SW480 (cell line): Measurements from ENCODE around the gene PDZRN3.

Source experiments
- DNase-seq: peaks from one replicate; pipeline ENCODE4 v3.0.0-alpha.2; 2016; ENCODE audit warnings: low spot score

Gene PDZRN3

GRCh38 chr3:73622091-73622805 is 2.5 kb downstream of the PDZRN3 start:
- no peak for DNase-seq

- no peak for DNase-seq
Measured at GRCh38 chr3:73621388-73621787, 3.4 kb downstream of the PDZRN3 start.

GRCh38 chr3:73618461-73618860 is 6.3 kb downstream of the PDZRN3 start:
- no peak for DNase-seq

GRCh38 chr3:73616056-73616455 is 8.7 kb downstream of the PDZRN3 start:
- DNase-seq, result no peak

- no peak for DNase-seq
Measured at GRCh38 chr3:73614419-73614818, 10.3 kb downstream of the PDZRN3 start.

GRCh38 chr3:73611176-73611575 is 13.6 kb downstream of the PDZRN3 start:
- no peak for DNase-seq

GRCh38 chr3:73610493-73610892 is 14.2 kb downstream of the PDZRN3 start:
- no peak for DNase-seq

- no peak for DNase-seq
Measured at GRCh38 chr3:73609655-73610054, 15.1 kb downstream of the PDZRN3 start.

GRCh38 chr3:73609315-73609641 is 15.5 kb downstream of the PDZRN3 start:
- DNase-seq, result no peak

- DNase-seq, result no peak
Measured at GRCh38 chr3:73608456-73609314, 16.1 kb downstream of the PDZRN3 start.

DNA sequence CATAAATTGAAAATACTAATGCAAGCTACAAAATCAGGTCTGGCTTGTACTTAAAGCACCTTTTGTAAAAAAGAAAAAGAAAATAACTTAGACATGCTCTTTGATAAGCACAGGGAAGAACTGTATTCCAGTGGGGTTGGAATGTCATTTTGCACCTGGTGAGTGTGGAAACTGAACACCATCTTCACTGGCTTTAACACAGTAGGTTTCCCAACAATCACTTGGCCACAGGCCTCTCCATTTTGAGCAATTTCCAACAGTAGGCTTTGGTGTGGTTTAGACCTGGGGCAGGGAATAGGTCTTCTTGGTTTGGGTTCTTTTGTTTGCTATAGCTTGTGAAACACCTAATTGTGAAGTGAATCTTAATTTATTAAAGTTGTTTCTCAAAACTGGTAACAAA is 18.9 kb downstream of the PDZRN3 start:
- DNase-seq, result no peak

GRCh38 chr3:73605412-73605811 is 19.3 kb downstream of the PDZRN3 start:
- DNase-seq, result no peak

- no peak for DNase-seq
Measured at GRCh38 chr3:73604451-73604850, 20.3 kb downstream of the PDZRN3 start.

DNA sequence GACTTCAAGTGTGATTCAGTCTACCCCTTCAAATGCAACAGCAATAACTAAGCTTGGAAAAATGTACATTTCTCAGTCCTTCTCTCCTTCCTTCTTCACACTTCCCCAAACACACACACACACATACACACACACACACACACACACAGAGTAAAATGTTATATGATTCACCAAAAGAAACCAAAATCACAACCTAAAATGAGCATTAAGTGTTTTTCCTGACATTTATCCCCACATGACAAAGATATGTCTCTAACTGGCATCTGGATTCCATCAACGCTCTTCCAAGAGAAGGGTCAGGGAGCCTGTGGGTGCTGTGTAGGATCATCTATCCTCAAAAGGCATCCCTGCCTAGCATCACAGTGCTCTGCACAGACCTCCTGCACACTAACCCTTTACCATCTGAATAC is 21.0 kb downstream of the PDZRN3 start:
- no peak for DNase-seq

DNA sequence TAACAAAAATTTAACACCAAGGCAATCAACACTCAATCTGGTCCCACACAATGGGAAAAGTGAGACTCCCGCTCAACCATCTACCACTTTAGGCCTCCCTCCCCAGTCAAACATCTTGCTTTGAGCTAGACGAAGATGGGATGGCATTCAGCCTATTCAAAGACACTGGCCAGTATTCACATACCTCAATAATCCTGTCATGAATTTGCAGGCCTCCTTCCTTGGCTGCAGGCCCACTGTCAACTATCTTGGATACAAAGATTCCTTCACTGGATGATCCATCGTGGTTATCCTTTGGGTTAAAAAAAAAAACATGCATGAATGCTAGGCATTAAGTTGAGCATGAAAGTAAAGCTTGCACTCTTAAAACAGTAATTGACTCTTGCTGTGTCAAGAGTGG is 22.6 kb downstream of the PDZRN3 start:
- no peak for DNase-seq

DNA sequence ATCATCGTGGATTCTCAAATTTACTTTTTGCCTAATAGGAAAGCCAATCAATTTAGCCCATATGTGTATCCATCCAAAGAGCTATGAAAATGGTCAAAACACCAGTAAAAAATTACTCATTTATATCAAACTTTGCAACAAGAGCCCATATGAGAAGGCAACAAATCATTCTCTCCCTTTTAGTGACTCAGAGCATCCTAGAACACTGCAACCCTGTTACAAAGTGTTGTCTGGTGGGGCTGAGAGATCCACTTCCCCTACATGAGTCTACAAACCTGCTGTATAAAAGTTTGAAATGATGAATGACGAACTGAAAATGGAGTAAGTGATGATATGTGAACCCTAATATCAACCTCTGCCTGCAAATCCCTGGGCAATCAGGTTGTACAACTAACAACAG is 23.3 kb downstream of the PDZRN3 start:
- DNase-seq, result no peak

GRCh38 chr3:73601011-73601410 is 23.7 kb downstream of the PDZRN3 start:
- no peak for DNase-seq

- no peak for DNase-seq
Measured at GRCh38 chr3:73600293-73600938, 24.3 kb downstream of the PDZRN3 start.

GRCh38 chr3:73599605-73600004 is 25.1 kb downstream of the PDZRN3 start:
- DNase-seq, result no peak

DNA sequence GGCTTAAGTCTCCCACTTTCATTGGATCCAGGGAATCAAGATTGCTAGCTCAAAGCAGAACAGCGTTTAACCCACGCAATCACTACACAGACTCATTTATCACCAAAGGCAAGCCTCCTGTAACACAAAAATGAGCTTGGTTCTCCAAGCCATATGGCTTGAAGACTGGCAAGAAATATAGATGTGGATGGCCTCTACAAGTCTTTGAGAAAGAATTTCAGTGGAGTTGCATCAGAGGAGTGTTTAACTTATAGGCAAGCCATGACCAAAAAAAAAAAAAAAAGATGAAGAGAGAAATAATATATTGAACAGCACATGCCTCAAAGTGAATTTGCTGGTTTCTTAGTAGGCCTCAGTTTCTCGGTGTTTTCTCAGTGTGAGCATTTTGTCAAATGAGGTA is 27.3 kb downstream of the PDZRN3 start:
- DNase-seq, result no peak

GRCh38 chr3:73592154-73593144 is 32.3 kb downstream of the PDZRN3 start:
- no peak for DNase-seq

- DNase-seq, result no peak
Measured at GRCh38 chr3:73591286-73591800, 33.4 kb downstream of the PDZRN3 start.
